Fibroblast of villous mesenchyme (primary cell): ENCODE data around the gene NUDT11. TPM values are rescaled to one million over a fixed set of nuclear protein-coding genes. Genes with fewer than 3 reads are reported as not detected.
"Not testable (repeated sequence)": the region's sequence is repeated elsewhere in the genome, so short reads cannot be mapped to it uniquely, and the experiment has no call there.

ENCODE experiments used
- DNase-seq: peaks from one replicate; pipeline ENCODE4 v3.0.0-alpha.2; 2010; ENCODE audit warnings: low read depth
- H3K4me3 ChIP-seq: 2 replicates; pipeline ENCODE4 v1.5.1; 2011; ENCODE audit warnings: low read depth, mild to moderate bottlenecking, low read length
- CTCF ChIP-seq: IDR thresholded peaks from 2 replicates; pipeline ENCODE4 v1.5.1; 2012; ENCODE audit warnings: low read depth, mild to moderate bottlenecking, low read length; ENCODE audit not compliant: insufficient read depth
- total RNA-seq: library from RNA; depleted of rRNA; stranded (reverse); fragments of >200 nt; gene quantifications from 2 replicates; pipeline ENCODE4 v1.2.3, GENCODE V29; 2012

NUDT11 gene
- total RNA-seq, 1 donor = 12.1 TPM

- H3K4me3 ChIP-seq = no peak overlapping the region
- no peak for TF ChIP-seq CTCF
- no peak for DNase-seq
Observed at GRCh38 chrX:51484616-51485015, 11.8 kb downstream of the NUDT11 start.

GRCh38 chrX:51482411-51482810 lies 14.0 kb downstream of the NUDT11 start:
- DNase-seq, H3K4me3 ChIP-seq: not testable (repeated sequence)

- DNase-seq = no peak
- TF ChIP-seq CTCF = no peak
- H3K4me3 ChIP-seq = no peak overlapping the region
Observed at GRCh38 chrX:51476930-51477329, 19.5 kb downstream of the NUDT11 start.

GRCh38 chrX:51463322-51463721 lies 33.1 kb downstream of the NUDT11 start:
- TF ChIP-seq CTCF = no peak
- no peak for DNase-seq
- H3K4me3 ChIP-seq = no peak overlapping the region

- peak; percentile 43 for DNase-seq
- H3K4me3 ChIP-seq = no peak overlapping the region
- TF ChIP-seq CTCF = peak; percentile 70
Observed at GRCh38 chrX:51461053-51462044, 35.0 kb downstream of the NUDT11 start.

GRCh38 chrX:51459125-51459524 lies 37.3 kb downstream of the NUDT11 start:
- H3K4me3 ChIP-seq = no peak overlapping the region
- peak; percentile 11 for DNase-seq
- peak; percentile 45 for TF ChIP-seq CTCF

GRCh38 chrX:51456814-51457213 lies 39.6 kb downstream of the NUDT11 start:
- H3K4me3 ChIP-seq = no peak overlapping the region
- DNase-seq = no peak
- no peak for TF ChIP-seq CTCF
